Vagina (tissue), 2 donors: ENCODE results near the gene MAP3K7. TPM values are rescaled to one million over a fixed set of nuclear protein-coding genes. Genes with fewer than 3 reads are reported as not detected.

Experiments
- DNase-seq, 2 donors: peaks; one replicate each; pipeline ENCODE4 v3.0.0-alpha.2; 2017; ENCODE audit errors: extremely low spot score in 2 of 2
- H3K27ac ChIP-seq: fragments of 200-600 bp; sonication (generic); one replicate; pipeline ENCODE4 v1.5.1; 2019
- H3K27me3 ChIP-seq: fragments of 200-600 bp; sonication (generic); one replicate; pipeline ENCODE4 v1.5.1; 2019
- H3K36me3 ChIP-seq, 2 donors: fragments of 200-600 bp; sonication (generic); one replicate each; pipeline ENCODE4 v1.5.1; 2017 to 2019
- H3K4me1 ChIP-seq: fragments of 200-600 bp; sonication (generic); one replicate; pipeline ENCODE4 v1.5.1; 2019
- H3K4me3 ChIP-seq, 2 donors: fragments of 200-600 bp; sonication (generic); 1 replicate in 1 of 2; 2 replicates in 1 of 2; pipeline ENCODE4 v1.5.1; 2016 to 2019
- H3K9me3 ChIP-seq: fragments of 200-600 bp; sonication (generic); one replicate; pipeline ENCODE4 v1.5.1; 2019
- CTCF ChIP-seq, 3 experiments: fragments of 450-650 bp in 2 of 3; fragments of 200-600 bp in 1 of 3; sonication (generic) in 1 of 3; IDR thresholded peaks; one replicate each; pipeline ENCODE4 v1.5.1; 2017 to 2019; ENCODE audit warnings: antibody characterized with exemption in 3 of 3, mild to moderate bottlenecking in 2 of 3, moderate library complexity in 2 of 3
- POLR2A ChIP-seq, 2 donors: fragments of 450-650 bp; IDR thresholded peaks; one replicate each; pipeline ENCODE4 v1.6.1; 2017; ENCODE audit warnings: antibody characterized with exemption in 2 of 2, mild to moderate bottlenecking in 2 of 2, moderate library complexity in 2 of 2
- POLR2AphosphoS5 ChIP-seq, 2 donors: sonication (generic); formaldehyde crosslinking; IDR thresholded peaks; one replicate each; pipeline ENCODE4 v1.9.0; 2017; ENCODE audit warnings: antibody characterized with exemption in 2 of 2, mild to moderate bottlenecking in 2 of 2, low read depth in 1 of 2; ENCODE audit not compliant: insufficient read depth in 1 of 2
- intact Hi-C: fragments of 100-400 bp; cut with DNase I; formaldehyde crosslinking; loops from one replicate; pipeline ENCODE4 v1.15.1; 2023
- total RNA-seq: library from RNA; depleted of rRNA; stranded (reverse); fragments of >200 nt; gene quantifications from one replicate; pipeline ENCODE4 v1.2.3, GENCODE V29; 2016

MAP3K7 gene
- total RNA-seq, result 27.0 TPM

- Histone ChIP-seq H3K27me3 (no peaks in the 10 kb centered on the region), H3K4me1 (peaks cover 45% of the 10 kb centered on the region), H3K27ac (peak within 1 kb of the TSS; percentile 91), H3K9me3 (no peaks in the 10 kb centered on the region), H3K4me3 (peak within 1 kb of the TSS; percentile 87 to 100), H3K36me3 (no peaks in the 10 kb centered on the region)
- intact Hi-C loops, result no loop called here
- DNase-seq, result peak in 1 of 2 donors; percentile 98
- TF ChIP-seq POLR2A (IDR thresholded peaks at IDR 0.05), result peak in 1 of 2 donors; percentile 48
- no peak for TF ChIP-seq CTCF (IDR thresholded peaks at IDR 0.05)
- TF ChIP-seq POLR2AphosphoS5 (IDR thresholded peaks at IDR 0.05; ENCODE audit: insufficient read depth in 1 of 2, low read depth in 1 of 2), result peak; percentile 89 to 99
These were observed at the start of gene MAP3K7 for GRCh38 chr6:90586836-90587638. TSS of gene MAP3K7 (minus strand) at chr6:90587072. CDS start at chr6:90586883, 189 bp downstream.

DNA sequence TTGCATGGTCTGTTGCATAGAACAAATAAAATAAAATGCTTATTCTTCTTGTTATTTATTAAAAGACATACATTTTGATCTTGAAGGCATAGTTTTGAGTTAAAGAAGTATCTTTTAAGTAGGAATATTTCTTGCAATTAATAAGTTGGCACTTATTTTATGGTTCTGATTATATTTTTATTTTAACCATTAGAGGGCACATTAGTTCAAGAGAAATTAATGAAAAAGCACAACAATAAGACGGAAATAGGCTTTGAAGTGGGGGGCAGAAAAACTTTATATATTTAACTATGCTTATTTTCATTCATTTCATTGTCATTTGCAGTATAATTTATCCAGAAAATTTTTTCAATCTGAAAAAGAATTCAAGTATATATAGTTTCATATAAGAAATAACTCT is 44.2 kb upstream of the MAP3K7 start:
- Histone ChIP-seq H3K9me3 (no peaks in the 10 kb centered on the region), H3K4me3 (no peak overlapping the region), H3K27me3 (no peaks in the 10 kb centered on the region), H3K27ac (no peak overlapping the region), H3K36me3 (no peaks in the 10 kb centered on the region), H3K4me1 (no peaks in the 10 kb centered on the region)
- TF ChIP-seq POLR2A (IDR thresholded peaks at IDR 0.05) (no peak), POLR2AphosphoS5 (IDR thresholded peaks at IDR 0.05; ENCODE audit: insufficient read depth in 1 of 2, low read depth in 1 of 2) (no peak), CTCF (IDR thresholded peaks at IDR 0.05) (no peak)
- intact Hi-C loops, result no loop called here
- DNase-seq, result no peak

GRCh38 chr6:90621581-90621980 is 34.7 kb upstream of the MAP3K7 start:
- TF ChIP-seq CTCF (IDR thresholded peaks at IDR 0.05), result no peak
- TF ChIP-seq POLR2A (IDR thresholded peaks at IDR 0.05), result no peak
- no peak for TF ChIP-seq POLR2AphosphoS5 (IDR thresholded peaks at IDR 0.05; ENCODE audit: insufficient read depth in 1 of 2, low read depth in 1 of 2)
- no peaks in the 10 kb centered on the region for H3K9me3 ChIP-seq
- intact Hi-C loops, result no loop called here
- no peaks in the 10 kb centered on the region for H3K36me3 ChIP-seq
- DNase-seq, result no peak
- no peaks in the 10 kb centered on the region for H3K27me3 ChIP-seq
- H3K4me1 ChIP-seq, result no peaks in the 10 kb centered on the region
- no peak overlapping the region for H3K27ac ChIP-seq
- no peak overlapping the region for H3K4me3 ChIP-seq

- intact Hi-C loops, result no loop called here
- no peak for TF ChIP-seq POLR2AphosphoS5 (IDR thresholded peaks at IDR 0.05; ENCODE audit: insufficient read depth in 1 of 2, low read depth in 1 of 2)
- TF ChIP-seq POLR2A (IDR thresholded peaks at IDR 0.05), result no peak
- no peak for TF ChIP-seq CTCF (IDR thresholded peaks at IDR 0.05)
- H3K4me1 ChIP-seq, result no peaks in the 10 kb centered on the region
- H3K27ac ChIP-seq, result no peak overlapping the region
- DNase-seq, result no peak
- no peaks in the 10 kb centered on the region for H3K27me3 ChIP-seq
- H3K4me3 ChIP-seq, result no peak overlapping the region
- H3K9me3 ChIP-seq, result no peaks in the 10 kb centered on the region
- H3K36me3 ChIP-seq, result no peaks in the 10 kb centered on the region
These were observed 32.3 kb upstream of the MAP3K7 start for GRCh38 chr6:90619221-90619620.

DNA sequence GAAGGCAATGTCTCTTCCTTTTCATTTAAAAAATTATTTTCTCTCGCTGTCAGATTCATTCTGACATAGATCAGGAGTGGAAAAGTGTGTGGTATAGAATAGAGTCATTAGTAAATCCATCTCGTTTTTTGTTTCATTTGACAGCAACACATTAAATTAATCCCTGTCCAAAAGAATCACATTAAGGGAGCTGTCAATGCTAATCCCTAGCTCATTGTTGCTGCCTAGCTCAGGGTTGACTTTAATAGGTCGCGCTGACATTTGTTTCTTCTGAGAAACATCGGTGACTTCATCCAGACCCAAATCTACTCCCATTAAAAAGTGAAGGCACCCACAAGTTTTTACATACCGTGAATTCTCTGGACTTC is 25.4 kb upstream of the MAP3K7 start:
- H3K36me3 ChIP-seq, result no peaks in the 10 kb centered on the region
- no peaks in the 10 kb centered on the region for H3K9me3 ChIP-seq
- intact Hi-C loops, result no loop called here
- no peaks in the 10 kb centered on the region for H3K27me3 ChIP-seq
- H3K27ac ChIP-seq, result no peak overlapping the region
- peaks cover 20% of the 10 kb centered on the region for H3K4me1 ChIP-seq
- TF ChIP-seq CTCF (IDR thresholded peaks at IDR 0.05), result no peak
- no peak for TF ChIP-seq POLR2A (IDR thresholded peaks at IDR 0.05)
- no peak for TF ChIP-seq POLR2AphosphoS5 (IDR thresholded peaks at IDR 0.05; ENCODE audit: insufficient read depth in 1 of 2, low read depth in 1 of 2)
- DNase-seq, result no peak
- no peak overlapping the region for H3K4me3 ChIP-seq
